Large intestine (tissue), 3 donors: ENCODE measurements around the gene FYCO1. TPM values are rescaled to one million over a fixed set of nuclear protein-coding genes. Genes with fewer than 3 reads are reported as not detected.

ENCODE experiments used
- DNase-seq, 2 donors: peaks; one replicate each; pipeline versions ENCODE4 v3.0.0 to v3.0.0-alpha.2; 2013
- H3K27ac ChIP-seq: one replicate; pipeline ENCODE4 v1.5.1; 2013; ENCODE audit warnings: low read length
- H3K27me3 ChIP-seq: 2 replicates; pipeline ENCODE4 v1.6.1; 2013; ENCODE audit warnings: low read length; ENCODE audit not compliant: control insufficient read depth, insufficient read depth
- H3K36me3 ChIP-seq: 2 replicates; pipeline ENCODE4 v1.6.1; 2013; ENCODE audit warnings: low read length; ENCODE audit not compliant: control insufficient read depth, insufficient read depth
- H3K4me1 ChIP-seq: one replicate; pipeline ENCODE4 v1.6.1; 2013; ENCODE audit warnings: low read length; ENCODE audit not compliant: control insufficient read depth, insufficient read depth
- H3K4me3 ChIP-seq: one replicate; pipeline ENCODE4 v1.5.1; 2013; ENCODE audit warnings: low read length
- H3K9me3 ChIP-seq: one replicate; pipeline ENCODE4 v1.6.1; 2013; ENCODE audit warnings: mild to moderate bottlenecking, low read depth, low read length, moderate library complexity; ENCODE audit not compliant: control insufficient read depth
- WGBS: methylation state at CpG from one replicate; pipeline ENCODE4 v1.1.5; 2013; ENCODE audit warnings: low lambda C conversion rate; ENCODE audit not compliant: insufficient coverage; 5-methylcytosine and 5-hydroxymethylcytosine counted together
- polyA plus RNA-seq: library from polyadenylated mRNA; unstranded; fragments of 120-200 nt; gene quantifications from one replicate; pipeline ENCODE4 v1.2.1, GENCODE V29; 2013

Gene FYCO1
- polyA plus RNA-seq, 1 donor: 19.6 TPM

DNA sequence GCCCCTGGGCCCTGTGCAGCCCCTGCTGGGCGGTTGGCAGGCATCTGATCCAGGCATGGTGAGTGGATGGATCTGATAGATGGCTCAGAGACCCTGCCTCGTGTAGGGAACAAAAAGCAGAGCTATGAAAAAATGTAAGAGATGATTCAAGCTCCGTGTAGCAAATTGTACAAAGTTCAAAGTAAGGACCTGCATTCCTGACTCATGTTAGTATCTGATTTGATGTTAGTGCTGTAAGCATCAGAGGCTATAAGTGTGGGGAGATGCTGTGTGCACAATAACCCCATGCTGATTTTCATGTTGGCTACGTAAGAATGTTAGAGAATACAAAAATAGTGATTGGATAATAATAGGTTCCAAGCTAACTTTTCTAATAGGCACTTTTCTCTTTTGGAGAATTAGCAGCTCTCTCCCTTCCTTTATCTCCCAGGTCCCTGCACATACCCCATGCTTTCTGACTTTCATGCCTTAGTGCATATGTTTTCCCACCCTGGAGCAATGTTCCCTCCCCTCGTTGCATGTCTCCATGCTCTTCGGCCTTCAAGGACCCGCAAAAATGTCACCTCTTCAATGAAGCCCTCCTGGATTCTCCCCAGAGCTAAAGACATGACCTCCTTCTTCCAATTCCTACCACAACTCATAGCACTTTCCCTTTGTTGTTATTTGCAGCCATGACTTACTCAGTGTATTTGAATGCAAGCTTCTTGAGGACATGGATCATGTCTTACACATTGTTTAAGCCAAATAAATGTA is 107.7 kb downstream of the FYCO1 start:
- no peaks in the 10 kb centered on the region for H3K36me3 ChIP-seq
- H3K4me1 ChIP-seq: no peaks in the 10 kb centered on the region
- DNase-seq: no peak
- no peak overlapping the region for H3K4me3 ChIP-seq
- no peaks in the 10 kb centered on the region for H3K27me3 ChIP-seq
- 100% methylated on average over 1 of the region's 7 CpGs for WGBS
- no peak overlapping the region for H3K27ac ChIP-seq
- H3K9me3 ChIP-seq: no peaks in the 10 kb centered on the region

DNA sequence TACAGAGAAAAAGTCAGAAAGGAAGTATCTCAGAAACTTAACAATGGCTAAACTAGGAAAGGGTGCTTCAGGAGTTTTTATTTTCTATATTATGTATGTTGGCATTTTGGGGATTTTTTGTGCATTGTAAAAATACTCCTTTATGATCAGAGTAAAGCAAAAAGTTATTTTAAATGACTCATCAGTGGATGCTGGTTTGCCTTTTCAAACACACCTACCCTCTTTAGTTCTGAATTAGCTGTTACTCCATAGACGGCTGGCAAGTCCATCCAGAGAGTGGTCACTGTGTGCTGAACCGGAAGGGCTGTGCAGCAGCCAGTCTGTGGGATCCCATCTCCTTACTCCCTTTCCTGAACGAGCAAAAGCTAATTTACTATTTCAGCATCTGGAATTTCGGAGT is 108.3 kb downstream of the FYCO1 start:
- no peak for DNase-seq
- H3K36me3 ChIP-seq: no peaks in the 10 kb centered on the region
- H3K27me3 ChIP-seq: no peaks in the 10 kb centered on the region
- H3K4me3 ChIP-seq: no peak overlapping the region
- no peaks in the 10 kb centered on the region for H3K9me3 ChIP-seq
- H3K4me1 ChIP-seq: no peaks in the 10 kb centered on the region
- H3K27ac ChIP-seq: no peak overlapping the region
- WGBS: no CpG with 5 or more reads among the region's 4 CpGs

DNA sequence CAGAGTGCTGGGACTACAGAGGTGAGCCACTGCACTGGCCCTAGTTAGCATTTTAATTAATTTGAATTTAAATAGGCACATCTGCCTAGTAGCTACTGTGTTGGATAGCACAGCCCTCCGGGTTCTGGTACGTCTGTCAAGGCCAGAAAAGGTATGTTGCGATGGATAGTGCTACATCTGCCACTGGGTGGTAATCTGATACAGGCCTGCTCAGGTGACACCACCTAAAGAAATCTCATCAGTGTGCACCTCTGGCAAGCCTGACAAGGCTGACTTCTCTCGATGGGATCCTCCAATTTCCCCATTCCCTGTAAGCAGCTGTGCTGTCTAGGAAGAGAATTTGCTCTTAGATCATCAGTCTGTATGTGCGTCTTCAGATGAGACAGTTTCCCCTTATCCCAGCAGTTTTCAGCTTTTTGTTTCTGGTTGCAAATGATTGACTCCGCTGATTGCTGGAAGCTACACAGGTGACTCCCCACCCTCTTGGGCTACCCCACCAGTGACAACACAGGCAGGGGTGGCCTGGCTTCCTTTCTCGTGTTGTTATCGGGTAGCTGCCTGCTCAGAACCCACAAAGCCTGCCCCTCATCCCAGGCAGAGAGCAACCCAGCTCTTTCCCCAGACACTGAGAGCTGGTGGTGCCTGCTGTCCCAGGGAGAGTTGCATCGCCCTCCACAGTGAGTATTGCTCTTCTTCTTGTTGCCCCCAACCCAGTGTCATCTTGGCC is 109.5 kb downstream of the FYCO1 start, which contains the start of gene CCR9:
Gene CCR9 (plus strand): TSS at position 565 of the 727 bp plus-strand sequence. CDS start 8,391 bp downstream, outside the sequence.
- Histone ChIP-seq H3K27ac (no peak within 1 kb of the TSS), H3K36me3 (no peaks in the 10 kb centered on the region), H3K4me1 (no peaks in the 10 kb centered on the region), H3K27me3 (no peaks in the 10 kb centered on the region), H3K4me3 (no peak within 1 kb of the TSS), H3K9me3 (no peaks in the 10 kb centered on the region)
- no CpG with 5 or more reads among the region's 9 CpGs for WGBS
- no peak for DNase-seq

DNA sequence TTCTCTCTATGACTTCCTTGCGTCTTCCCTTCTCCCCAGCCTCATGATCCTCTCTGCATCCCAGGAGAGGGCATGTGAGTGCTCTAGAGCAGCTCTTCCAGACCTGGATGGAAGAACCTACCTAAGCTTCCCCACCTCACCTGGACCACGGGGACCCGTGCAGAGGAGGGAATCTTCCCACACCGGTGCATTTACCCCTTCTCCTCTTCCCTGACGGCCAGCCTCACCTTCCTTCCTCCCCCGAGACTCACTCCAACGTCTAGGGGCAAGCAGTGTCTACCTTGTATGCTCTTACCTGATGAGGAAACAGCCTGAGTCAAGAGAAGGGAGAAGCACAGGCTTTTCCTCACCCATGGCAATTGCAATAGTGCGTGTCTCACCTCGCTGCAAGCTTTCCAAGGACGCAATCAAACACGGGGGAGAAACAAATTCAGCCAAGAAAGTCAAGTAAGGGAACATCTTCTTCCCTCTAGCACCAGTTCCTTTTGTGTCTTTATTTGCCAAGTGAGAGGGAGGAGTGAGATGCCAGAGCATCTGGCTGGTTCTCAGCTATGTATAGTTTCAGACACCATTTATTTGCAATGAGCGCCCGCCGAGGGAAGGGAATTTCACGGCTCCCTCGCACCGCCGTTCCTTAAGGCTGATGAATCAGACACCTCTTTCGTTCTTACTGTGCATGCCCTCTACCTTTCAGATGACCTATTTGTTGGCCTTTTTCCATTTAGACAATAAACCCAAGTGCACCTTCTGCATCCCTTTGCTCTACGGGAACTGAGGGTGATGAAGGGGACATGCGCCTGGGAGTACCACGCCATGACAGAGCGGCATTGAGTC is 111.0 kb downstream of the FYCO1 start:
- Histone ChIP-seq H3K27me3 (no peaks in the 10 kb centered on the region), H3K4me3 (no peak overlapping the region), H3K4me1 (no peaks in the 10 kb centered on the region), H3K36me3 (no peaks in the 10 kb centered on the region), H3K27ac (no peak overlapping the region), H3K9me3 (no peaks in the 10 kb centered on the region)
- WGBS: 100% methylated on average over 1 of the region's 23 CpGs
- DNase-seq: no peak

DNA sequence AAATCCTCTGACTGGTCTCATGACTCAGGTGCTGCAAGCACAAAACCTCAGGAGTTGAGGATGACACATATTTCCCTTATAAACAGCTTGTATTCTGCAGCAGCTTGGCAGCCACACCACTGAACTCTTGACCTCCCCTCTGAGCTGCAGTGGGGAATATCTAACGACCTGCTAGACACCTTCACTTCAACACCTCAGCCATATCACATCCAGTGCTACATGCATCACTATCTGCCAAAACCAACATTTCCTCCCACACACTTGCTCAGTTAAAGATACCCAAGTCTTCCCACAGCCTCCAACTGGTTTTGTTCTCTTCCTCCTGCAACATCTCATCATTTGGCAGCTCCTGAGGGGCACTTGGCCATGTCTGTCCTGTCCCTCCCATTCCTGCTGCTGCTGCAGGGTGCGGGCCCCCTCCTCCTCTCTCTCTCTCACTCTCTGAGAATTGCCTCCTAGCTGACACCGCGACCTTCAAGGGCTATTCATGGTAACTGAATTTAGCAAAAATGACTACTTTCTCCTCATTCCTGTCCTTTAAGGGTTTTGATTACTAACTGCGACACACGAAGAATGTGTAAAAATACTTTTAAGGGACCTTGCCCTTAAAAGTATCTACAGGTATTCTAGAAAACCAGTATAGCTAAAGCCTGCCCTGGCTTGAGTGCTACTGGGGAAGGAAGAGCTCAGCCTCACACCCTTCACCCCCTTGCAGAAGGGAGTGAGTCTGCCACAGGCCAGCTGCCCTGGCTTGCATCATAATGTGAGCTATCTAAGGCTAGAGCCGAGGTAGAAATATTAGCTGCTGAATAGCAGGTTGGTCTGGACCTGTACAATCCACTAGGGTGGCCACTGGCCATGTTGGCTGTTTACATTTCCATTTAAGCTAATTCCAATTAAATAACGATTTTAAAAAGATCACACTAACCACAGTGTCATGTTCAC is 114.3 kb downstream of the FYCO1 start:
- H3K27ac ChIP-seq: no peak overlapping the region

GRCh38 chr3:45880725-45881077 is 114.9 kb downstream of the FYCO1 start:
- H3K27ac ChIP-seq: no peak overlapping the region
- no peak overlapping the region for H3K4me3 ChIP-seq
- WGBS: 93% methylated on average over 2 of the region's 3 CpGs
- no peaks in the 10 kb centered on the region for H3K4me1 ChIP-seq
- no peak for DNase-seq
- H3K36me3 ChIP-seq: no peaks in the 10 kb centered on the region
- no peaks in the 10 kb centered on the region for H3K9me3 ChIP-seq
- no peaks in the 10 kb centered on the region for H3K27me3 ChIP-seq

More for the DNA sequence above, 114.3 kb downstream of the FYCO1 start:
- Histone ChIP-seq H3K36me3 (no peaks in the 10 kb centered on the region), H3K27me3 (no peaks in the 10 kb centered on the region), H3K4me1 (no peaks in the 10 kb centered on the region), H3K4me3 (no peak overlapping the region), H3K9me3 (no peaks in the 10 kb centered on the region)
- peak in 1 of 2 donors; percentile 17 for DNase-seq
- WGBS: 33% methylated on average over 4 of the region's 8 CpGs

GRCh38 chr3:45878124-45878523 is 117.5 kb downstream of the FYCO1 start:
- Histone ChIP-seq H3K4me1 (no peaks in the 10 kb centered on the region), H3K27me3 (no peaks in the 10 kb centered on the region), H3K27ac (no peak overlapping the region), H3K4me3 (no peak overlapping the region), H3K36me3 (no peaks in the 10 kb centered on the region), H3K9me3 (no peaks in the 10 kb centered on the region)
- no peak for DNase-seq
- 40% methylated on average over 1 of the region's 2 CpGs for WGBS

- no peak for DNase-seq
- Histone ChIP-seq H3K4me1 (no peaks in the 10 kb centered on the region), H3K9me3 (no peaks in the 10 kb centered on the region), H3K27ac (no peak overlapping the region), H3K36me3 (no peaks in the 10 kb centered on the region), H3K4me3 (no peak overlapping the region), H3K27me3 (no peaks in the 10 kb centered on the region)
- no CpG with 5 or more reads among the region's 5 CpGs for WGBS
These were observed 120.8 kb downstream of the FYCO1 start for GRCh38 chr3:45874677-45875346.

- WGBS: 74% methylated on average over 3 of the region's 4 CpGs
- DNase-seq: no peak
- Histone ChIP-seq H3K4me3 (no peak overlapping the region), H3K27me3 (no peaks in the 10 kb centered on the region), H3K36me3 (no peaks in the 10 kb centered on the region), H3K9me3 (no peaks in the 10 kb centered on the region), H3K4me1 (no peaks in the 10 kb centered on the region), H3K27ac (no peak overlapping the region)
These were observed 122.0 kb downstream of the FYCO1 start for GRCh38 chr3:45873638-45874037.
